Activated T-helper 2 cell treated with anti-CD3 and anti-CD28 coated beads, Interferon-gamma antibody, Interleukin-2, Interleukin-4, amounts not matched to agents 10 μg/mL and 5 μg/mL and 100 μg/mL, durations not matched to agents 14 hours and 24 hours and 36 hours (primary cell): ENCODE results near the gene MON2. TPM values are rescaled to one million over a fixed set of nuclear protein-coding genes. Genes with fewer than 3 reads are reported as not detected.
A peak's percentile ranks its signal among the peaks of the same experiment; 100 is the strongest.

Experiments
- DNase-seq: peaks from one replicate; pipeline ENCODE4 v3.0.0; 2021; ENCODE audit warnings: low spot score
- H3K27ac Mint-ChIP-seq: one replicate; pipeline ENCODE4 v1.8.0; 2021; ENCODE audit warnings: mixed read lengths
- H3K27me3 Mint-ChIP-seq: one replicate; pipeline ENCODE4 v1.8.0; 2021; ENCODE audit warnings: low read depth, mixed read lengths
- H3K36me3 Mint-ChIP-seq: one replicate; pipeline ENCODE4 v1.8.0; 2021; ENCODE audit warnings: low read depth, mixed read lengths
- H3K4me1 Mint-ChIP-seq: one replicate; pipeline ENCODE4 v1.8.0; 2021; ENCODE audit warnings: low read depth, mixed read lengths
- H3K4me3 Mint-ChIP-seq: one replicate; pipeline ENCODE4 v1.8.0; 2021; ENCODE audit warnings: low read depth, mild to moderate bottlenecking, moderate library complexity, mixed read lengths
- H3K9me3 Mint-ChIP-seq: one replicate; pipeline ENCODE4 v1.8.0; 2021; ENCODE audit warnings: mixed read lengths
- intact Hi-C: fragments of 100-400 bp; cut with micrococcal nuclease; formaldehyde crosslinking; loops from one replicate; pipeline ENCODE4 v1.15.1; 2023
- total RNA-seq: library from RNA; stranded (reverse); gene quantifications from 2 replicates; pipeline ENCODE4 v1.2.3, GENCODE V29; 2022

MON2 gene
- total RNA-seq, 1 donor from 2014 or later: 33.0 TPM

- Mint-ChIP-seq H3K27ac (peak overlapping the region; percentile 89), H3K4me3 (peak overlapping the region; percentile 89), H3K27me3 (no peaks in the 10 kb centered on the region), H3K36me3 (peaks cover 24% of the 10 kb centered on the region), H3K9me3 (no peaks in the 10 kb centered on the region), H3K4me1 (peaks cover 41% of the 10 kb centered on the region)
- intact Hi-C loops: loop anchor here (1.0 to 10.0 kb wide), 3 partner anchors 170 to 204 kb away; no protein-coding TSS in a partner anchor
- DNase-seq: no peak
Observed at GRCh38 chr12:62604373-62604772, 137.7 kb downstream of the MON2 start.

GRCh38 chr12:62604871-62605270, 138.2 kb downstream of the MON2 start:
- no peak overlapping the region for H3K27ac Mint-ChIP-seq
- H3K4me3 Mint-ChIP-seq: peak overlapping the region; percentile 89
- H3K9me3 Mint-ChIP-seq: no peaks in the 10 kb centered on the region
- peaks cover 24% of the 10 kb centered on the region for H3K36me3 Mint-ChIP-seq
- no peaks in the 10 kb centered on the region for H3K27me3 Mint-ChIP-seq
- H3K4me1 Mint-ChIP-seq: peaks cover 41% of the 10 kb centered on the region
- no peak for DNase-seq
- intact Hi-C loops: loop anchor here (1.0 to 10.0 kb wide), 3 partner anchors 170 to 203 kb away; no protein-coding TSS in a partner anchor

DNA sequence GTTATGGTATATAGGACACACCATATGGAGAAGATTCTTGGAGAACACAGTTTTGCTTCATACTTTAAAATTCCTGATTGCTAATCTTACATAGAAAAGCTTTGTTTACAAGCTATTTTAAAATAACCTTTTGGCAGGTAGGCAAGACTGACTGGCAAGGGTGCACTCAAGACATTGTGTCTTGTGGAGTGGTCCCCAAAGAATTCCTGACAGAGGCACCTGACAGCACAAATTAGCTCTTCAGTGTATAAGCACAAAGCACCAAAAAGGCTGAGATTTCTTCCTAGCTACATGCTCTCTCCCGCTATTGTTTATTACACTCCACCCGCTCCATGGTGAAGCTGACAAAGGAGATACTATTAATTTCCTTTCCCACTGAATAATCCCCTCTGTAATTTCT, 139.4 kb downstream of the MON2 start:
- no peak overlapping the region for H3K27ac Mint-ChIP-seq
- peaks cover 36% of the 10 kb centered on the region for H3K4me1 Mint-ChIP-seq

DNA sequence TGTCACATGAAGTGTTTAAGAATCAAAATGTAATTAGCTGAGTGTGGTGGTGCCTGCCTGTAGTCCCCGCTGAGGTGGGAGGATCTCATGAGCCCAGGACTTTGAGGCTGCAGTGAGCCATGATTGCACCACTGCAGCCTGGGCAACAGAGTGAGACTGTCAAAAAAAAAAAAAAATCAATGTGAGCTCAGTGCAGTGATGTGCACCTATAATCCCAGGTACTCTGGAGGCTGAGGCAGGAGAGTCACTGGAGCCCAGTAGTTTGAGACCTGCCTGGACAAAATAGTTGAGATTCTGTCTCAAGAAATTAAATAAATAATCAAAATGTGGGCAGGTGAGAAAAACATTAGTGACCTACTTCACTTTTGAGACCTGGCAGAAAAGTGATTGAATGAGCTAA, 140.0 kb downstream of the MON2 start:
- DNase-seq: no peak
- H3K9me3 Mint-ChIP-seq: no peaks in the 10 kb centered on the region
- intact Hi-C loops: loop anchor here (10.0 kb wide), 1 partner anchor 172 kb away; no protein-coding TSS in a partner anchor
- H3K27ac Mint-ChIP-seq: no peak overlapping the region
- H3K27me3 Mint-ChIP-seq: no peaks in the 10 kb centered on the region
- H3K4me1 Mint-ChIP-seq: peaks cover 32% of the 10 kb centered on the region
- peaks cover 24% of the 10 kb centered on the region for H3K36me3 Mint-ChIP-seq
- H3K4me3 Mint-ChIP-seq: no peak overlapping the region

More for the DNA sequence above, 139.4 kb downstream of the MON2 start:
- no peaks in the 10 kb centered on the region for H3K9me3 Mint-ChIP-seq
- no peaks in the 10 kb centered on the region for H3K27me3 Mint-ChIP-seq
- no peak for DNase-seq
- H3K36me3 Mint-ChIP-seq: peaks cover 24% of the 10 kb centered on the region
- no peak overlapping the region for H3K4me3 Mint-ChIP-seq
- intact Hi-C loops: loop anchor here (10.0 kb wide), 1 partner anchor 171 kb away; no protein-coding TSS in a partner anchor

DNA sequence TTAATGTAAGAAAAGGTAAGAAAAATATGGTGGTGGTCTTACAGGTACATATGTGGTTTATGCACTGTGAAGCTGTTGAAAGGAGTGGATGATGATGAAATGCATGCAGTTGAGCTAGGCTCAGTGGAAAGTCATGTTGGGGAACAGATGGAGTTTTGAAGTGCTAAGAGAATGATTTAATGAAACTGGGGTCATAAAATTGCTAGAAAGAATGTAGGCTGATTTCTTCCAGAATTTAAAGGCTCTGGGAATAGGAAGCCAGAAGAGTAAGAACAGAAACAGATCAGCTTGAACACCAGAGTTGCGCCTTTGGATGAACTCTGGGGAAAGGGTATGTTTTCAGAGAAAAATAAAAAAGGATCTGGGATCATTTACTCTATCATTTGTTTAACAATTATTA, 146.5 kb downstream of the MON2 start:
- no peak for DNase-seq
- Mint-ChIP-seq H3K27ac (no peak overlapping the region), H3K4me1 (no peaks in the 10 kb centered on the region), H3K4me3 (no peak overlapping the region), H3K36me3 (peaks cover 3% of the 10 kb centered on the region), H3K27me3 (no peaks in the 10 kb centered on the region), H3K9me3 (no peaks in the 10 kb centered on the region)
- intact Hi-C loops: no loop called here

- no peaks in the 10 kb centered on the region for H3K9me3 Mint-ChIP-seq
- no peak overlapping the region for H3K4me3 Mint-ChIP-seq
- intact Hi-C loops: no loop called here
Observed at GRCh38 chr12:62618319-62618718, 151.7 kb downstream of the MON2 start.

GRCh38 chr12:62618930-62619329, 152.3 kb downstream of the MON2 start:
- intact Hi-C loops: no loop called here
- peaks cover 3% of the 10 kb centered on the region for H3K36me3 Mint-ChIP-seq
- H3K4me3 Mint-ChIP-seq: no peak overlapping the region
- no peak overlapping the region for H3K27ac Mint-ChIP-seq
- no peak for DNase-seq
- no peaks in the 10 kb centered on the region for H3K4me1 Mint-ChIP-seq
- peaks cover 12% of the 10 kb centered on the region for H3K27me3 Mint-ChIP-seq
- no peaks in the 10 kb centered on the region for H3K9me3 Mint-ChIP-seq

More at GRCh38 chr12:62618319-62618718, 151.7 kb downstream of the MON2 start:
- DNase-seq: no peak
- peaks cover 3% of the 10 kb centered on the region for H3K36me3 Mint-ChIP-seq
- H3K27ac Mint-ChIP-seq: no peak overlapping the region
- H3K27me3 Mint-ChIP-seq: peaks cover 12% of the 10 kb centered on the region
- no peaks in the 10 kb centered on the region for H3K4me1 Mint-ChIP-seq

DNA sequence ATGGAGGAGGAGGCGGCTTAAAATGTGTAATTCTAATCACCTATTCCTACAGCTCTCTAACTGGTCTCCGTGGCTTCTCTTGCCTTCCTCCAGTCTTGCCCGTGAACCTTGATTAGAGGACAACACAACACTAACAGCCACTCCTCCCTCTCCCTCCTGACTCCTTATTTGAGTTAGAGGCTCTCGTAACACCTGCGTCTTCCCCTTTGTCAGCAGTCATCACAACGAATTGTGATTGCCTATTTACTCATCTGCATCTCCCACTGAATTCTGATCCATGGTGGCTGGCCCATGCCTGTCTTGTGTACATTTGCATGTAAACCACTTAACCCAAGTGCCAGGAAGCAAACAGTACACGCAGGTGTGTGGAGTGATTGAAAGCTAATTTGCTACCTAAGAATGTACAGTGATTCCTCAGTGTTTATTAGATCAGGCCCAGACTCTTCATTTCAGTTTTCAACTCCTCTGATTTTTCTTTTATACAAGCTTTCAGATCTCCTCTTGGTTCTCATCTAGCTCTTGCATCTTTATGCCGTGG, 154.5 kb downstream of the MON2 start:
- Mint-ChIP-seq H3K27me3 (peaks cover 16% of the 10 kb centered on the region), H3K4me3 (no peak overlapping the region), H3K9me3 (no peaks in the 10 kb centered on the region), H3K4me1 (no peaks in the 10 kb centered on the region), H3K36me3 (peaks cover under 1% of the 10 kb centered on the region), H3K27ac (no peak overlapping the region)
- intact Hi-C loops: no loop called here
- no peak for DNase-seq

GRCh38 chr12:62622177-62622576, 155.6 kb downstream of the MON2 start:
- intact Hi-C loops: no loop called here
- H3K36me3 Mint-ChIP-seq: no peaks in the 10 kb centered on the region
- peaks cover 17% of the 10 kb centered on the region for H3K27me3 Mint-ChIP-seq
- no peak overlapping the region for H3K4me3 Mint-ChIP-seq
- no peaks in the 10 kb centered on the region for H3K9me3 Mint-ChIP-seq
- H3K4me1 Mint-ChIP-seq: no peaks in the 10 kb centered on the region
- no peak overlapping the region for H3K27ac Mint-ChIP-seq
- DNase-seq: no peak

- Mint-ChIP-seq H3K9me3 (no peaks in the 10 kb centered on the region), H3K27ac (no peak overlapping the region)
Observed at GRCh38 chr12:62625228-62625627, 158.6 kb downstream of the MON2 start.

DNA sequence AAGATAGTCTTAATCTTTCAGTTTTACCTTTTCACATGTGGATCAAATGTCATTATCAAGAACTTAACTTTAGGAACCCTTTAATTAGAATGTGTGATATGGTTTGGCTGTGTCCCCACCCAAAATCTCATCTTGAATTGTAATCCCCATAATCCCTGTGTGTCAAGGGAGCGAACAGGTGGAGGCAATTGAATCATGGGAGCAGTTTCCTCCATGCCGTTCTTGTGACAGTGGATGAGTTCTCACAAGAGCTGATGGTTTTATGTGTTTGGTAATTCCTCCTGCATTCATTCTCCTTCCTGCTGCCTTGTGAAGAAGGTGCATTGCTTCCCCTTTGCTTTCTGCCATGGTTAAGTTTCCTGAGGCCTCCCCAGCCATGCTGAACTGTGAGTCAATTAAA, 160.6 kb downstream of the MON2 start:
- no peaks in the 10 kb centered on the region for H3K36me3 Mint-ChIP-seq
- peaks cover 5% of the 10 kb centered on the region for H3K4me1 Mint-ChIP-seq
- no peak overlapping the region for H3K4me3 Mint-ChIP-seq
- intact Hi-C loops: no loop called here
- H3K9me3 Mint-ChIP-seq: no peaks in the 10 kb centered on the region
- no peak for DNase-seq
- peaks cover 44% of the 10 kb centered on the region for H3K27me3 Mint-ChIP-seq
- no peak overlapping the region for H3K27ac Mint-ChIP-seq

More at GRCh38 chr12:62625228-62625627, 158.6 kb downstream of the MON2 start:
- Mint-ChIP-seq H3K4me1 (no peaks in the 10 kb centered on the region), H3K27me3 (peaks cover 33% of the 10 kb centered on the region), H3K36me3 (no peaks in the 10 kb centered on the region), H3K4me3 (no peak overlapping the region)
- no peak for DNase-seq
- intact Hi-C loops: no loop called here

- no peak for DNase-seq
- Mint-ChIP-seq H3K36me3 (no peaks in the 10 kb centered on the region), H3K9me3 (no peaks in the 10 kb centered on the region), H3K4me3 (no peak overlapping the region), H3K27me3 (peaks cover 64% of the 10 kb centered on the region), H3K27ac (no peak overlapping the region), H3K4me1 (peaks cover 5% of the 10 kb centered on the region)
- intact Hi-C loops: no loop called here
Observed at GRCh38 chr12:62629413-62629812, 162.8 kb downstream of the MON2 start.

DNA sequence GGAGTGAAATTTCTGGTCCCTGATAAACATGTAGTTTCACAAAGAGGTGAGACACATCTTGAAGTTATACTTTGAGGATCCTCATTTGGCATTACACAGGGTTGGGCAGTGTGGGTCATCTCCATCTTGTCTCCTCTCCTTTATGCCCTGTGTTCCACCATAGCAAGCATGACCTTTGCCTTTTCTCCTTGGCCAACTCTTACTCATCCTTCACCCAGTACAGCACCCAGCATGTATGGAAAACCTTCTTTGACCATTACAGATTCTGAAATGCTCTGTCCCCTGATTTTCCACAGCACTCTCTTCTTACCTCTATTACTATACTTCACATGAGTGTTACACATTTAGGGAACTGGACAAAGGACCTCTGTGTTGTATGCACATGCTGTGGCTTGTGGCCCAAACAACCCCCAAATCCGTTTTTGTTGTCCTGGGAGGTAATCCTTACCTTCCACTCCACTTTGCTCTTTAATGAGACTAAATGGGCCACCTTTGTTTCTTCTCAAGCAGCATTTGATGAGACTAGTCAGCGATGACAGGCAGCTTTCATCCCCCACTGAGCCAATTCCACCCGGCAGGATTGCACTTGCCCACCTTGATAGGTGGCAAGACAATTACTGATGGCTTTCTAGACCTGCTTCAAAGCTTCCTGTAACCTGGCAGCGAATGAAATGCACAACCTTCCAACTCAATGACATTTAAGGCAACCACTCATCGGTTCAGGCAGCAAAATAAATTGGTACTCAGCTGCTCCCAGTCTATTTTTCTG, 163.5 kb downstream of the MON2 start:
- peaks cover 69% of the 10 kb centered on the region for H3K27me3 Mint-ChIP-seq
- peaks cover 5% of the 10 kb centered on the region for H3K4me1 Mint-ChIP-seq
- intact Hi-C loops: no loop called here
- no peak overlapping the region for H3K27ac Mint-ChIP-seq
- no peaks in the 10 kb centered on the region for H3K9me3 Mint-ChIP-seq
- no peak for DNase-seq
- no peak overlapping the region for H3K4me3 Mint-ChIP-seq
- no peaks in the 10 kb centered on the region for H3K36me3 Mint-ChIP-seq
